Measurements from ENCODE around the gene TMEM14B.

- TF ChIP-seq CTCF (conservative IDR thresholded peaks at IDR 0.05; ENCODE audit: low read depth, low read length) (peak; percentile 73), EZH2phosphoT487 (IDR thresholded peaks at IDR 0.05; ENCODE audit: borderline replicate concordance, low read length) (no peak), EZH2 (IDR thresholded peaks at IDR 0.05; ENCODE audit: low read length, unreplicated experiment) (no peak)
These were observed 11.8 kb downstream of the TMEM14B start for GRCh38 chr6:10759312-10759839.
